ENCODE results near the gene VPS29. TPM values are rescaled to one million over a fixed set of nuclear protein-coding genes. Genes with fewer than 3 reads are reported as not detected.
"Not testable (repeated sequence)": the region's sequence is repeated elsewhere in the genome, so short reads cannot be mapped to it uniquely, and the experiment has no call there.

Gene VPS29
- total RNA-seq, 1 experiment from 2014 or later: 87.8 TPM

- DNase-seq (ENCODE audit: extremely low read depth, low read depth): no peak
Measured at GRCh38 chr12:110528277-110528839, 26.4 kb upstream of the VPS29 start.

GRCh38 chr12:110520876-110521712 is 19.2 kb upstream of the VPS29 start:
- DNase-seq (ENCODE audit: extremely low read depth, low read depth): not testable (repeated sequence)

- DNase-seq (ENCODE audit: extremely low read depth, low read depth): not testable (repeated sequence)
Measured at GRCh38 chr12:110518014-110518413, 16.1 kb upstream of the VPS29 start.

- DNase-seq (ENCODE audit: extremely low read depth, low read depth): no peak
Measured at GRCh38 chr12:110516995-110517394, 15.1 kb upstream of the VPS29 start.

GRCh38 chr12:110514363-110514762 is 12.5 kb upstream of the VPS29 start:
- no peak for DNase-seq (ENCODE audit: extremely low read depth, low read depth)

- DNase-seq (ENCODE audit: extremely low read depth, low read depth): no peak
Measured at GRCh38 chr12:110513842-110514241, 11.9 kb upstream of the VPS29 start.

GRCh38 chr12:110508071-110508586 is 6.2 kb upstream of the VPS29 start:
- no peak for DNase-seq (ENCODE audit: extremely low read depth, low read depth)

- no peak for DNase-seq (ENCODE audit: extremely low read depth, low read depth)
Measured at GRCh38 chr12:110505332-110505731, 3.4 kb upstream of the VPS29 start.

GRCh38 chr12:110503432-110503831 is 1.5 kb upstream of the VPS29 start:
- DNase-seq (ENCODE audit: extremely low read depth, low read depth): no peak

GRCh38 chr12:110501399-110501751 is 536 bp downstream of the VPS29 start:
- DNase-seq (ENCODE audit: extremely low read depth, low read depth): peak; percentile 9

- DNase-seq (ENCODE audit: extremely low read depth, low read depth): no peak
Measured at GRCh38 chr12:110498984-110499706, 2.8 kb downstream of the VPS29 start.

GRCh38 chr12:110475426-110475825 is 26.5 kb downstream of the VPS29 start:
- no peak for DNase-seq (ENCODE audit: extremely low read depth, low read depth)

GRCh38 chr12:110468214-110469048 is 33.5 kb downstream of the VPS29 start, which contains the start of the genes FAM216A and GPN3:
Gene FAM216A (plus strand): TSS chr12:110468845. CDS start chr12:110468876, 31 bp downstream.
Gene GPN3 (minus strand): TSS chr12:110468257. CDS start chr12:110468203, 54 bp downstream.
- DNase-seq (ENCODE audit: extremely low read depth, low read depth): peak; percentile 99

- no peak for DNase-seq (ENCODE audit: extremely low read depth, low read depth)
Measured at GRCh38 chr12:110467847-110468213, 34.1 kb downstream of the VPS29 start.

- no peak for DNase-seq (ENCODE audit: extremely low read depth, low read depth)
Measured at GRCh38 chr12:110466791-110467190, 35.1 kb downstream of the VPS29 start.

- DNase-seq (ENCODE audit: extremely low read depth, low read depth): not testable (repeated sequence)
Measured at GRCh38 chr12:110465765-110466164, 36.1 kb downstream of the VPS29 start.

GRCh38 chr12:110465024-110465423 is 36.9 kb downstream of the VPS29 start:
- no peak for DNase-seq (ENCODE audit: extremely low read depth, low read depth)

- not testable (repeated sequence) for DNase-seq (ENCODE audit: extremely low read depth, low read depth)
Measured at GRCh38 chr12:110461189-110461588, 40.7 kb downstream of the VPS29 start.

GRCh38 chr12:110458756-110459155 is 43.2 kb downstream of the VPS29 start:
- DNase-seq (ENCODE audit: extremely low read depth, low read depth): no peak

GRCh38 chr12:110453569-110454296 is 48.2 kb downstream of the VPS29 start:
- DNase-seq (ENCODE audit: extremely low read depth, low read depth): no peak
